Liver (tissue), 9 donors: ENCODE data around the gene EFEMP2. TPM values are rescaled to one million over a fixed set of nuclear protein-coding genes. Genes with fewer than 3 reads are reported as not detected.

Source experiments
- DNase-seq: peaks from one replicate; pipeline ENCODE4 v3.0.0-alpha.2; 2017; ENCODE audit warnings: low spot score
- H3K27ac ChIP-seq, 2 donors: one replicate each; pipeline ENCODE4 v1.7.0; 2013; ENCODE audit warnings: inconsistent platforms in 2 of 2, low read length in 2 of 2, control low read depth in 1 of 2, low read depth in 1 of 2, mild to moderate bottlenecking in 1 of 2
- H3K27me3 ChIP-seq, 4 donors: one replicate each; pipeline versions ENCODE4 v1.6.1 to v1.7.0; 2013; ENCODE audit warnings: low read length in 3 of 4, inconsistent platforms in 1 of 4, mild to moderate bottlenecking in 1 of 4, moderate library complexity in 1 of 4; ENCODE audit not compliant: control insufficient read depth in 4 of 4, insufficient read depth in 4 of 4
- H3K36me3 ChIP-seq, 4 donors: one replicate each; pipeline versions ENCODE4 v1.6.1 to v1.7.0; 2013; ENCODE audit warnings: low read length in 3 of 4, mild to moderate bottlenecking in 3 of 4, low read depth in 1 of 4, moderate library complexity in 1 of 4; ENCODE audit not compliant: control insufficient read depth in 4 of 4, insufficient read depth in 3 of 4
- H3K4me1 ChIP-seq, 4 donors: one replicate each; pipeline versions ENCODE4 v1.6.1 to v1.7.0; 2013; ENCODE audit warnings: low read length in 3 of 4, mild to moderate bottlenecking in 3 of 4, moderate library complexity in 1 of 4; ENCODE audit not compliant: control insufficient read depth in 4 of 4, insufficient read depth in 4 of 4
- H3K4me3 ChIP-seq, 3 donors: one replicate each; pipeline versions ENCODE4 v1.6.1 to v1.7.0; 2013; ENCODE audit warnings: low read length in 3 of 3, control low read depth in 1 of 3, low read depth in 1 of 3, mild to moderate bottlenecking in 1 of 3
- H3K9ac ChIP-seq, 2 donors: one replicate each; pipeline ENCODE4 v1.7.0; 2013; ENCODE audit warnings: low read length in 2 of 2, mild to moderate bottlenecking in 2 of 2, moderate library complexity in 2 of 2, control low read depth in 1 of 2, low read depth in 1 of 2
- H3K9me3 ChIP-seq, 4 donors: one replicate each; pipeline versions ENCODE4 v1.6.1 to v1.7.0; 2013; ENCODE audit warnings: low read length in 3 of 4; ENCODE audit not compliant: control insufficient read depth in 4 of 4
- ATF3 ChIP-seq: IDR thresholded peaks from 2 replicates; pipeline ENCODE4 v1.6.1; 2016; ENCODE audit warnings: antibody characterized with exemption
- FOXA1 ChIP-seq: IDR thresholded peaks from 2 replicates; pipeline ENCODE4 v1.6.1; 2016; ENCODE audit warnings: antibody characterized with exemption
- GABPA ChIP-seq, 2 donors: IDR thresholded peaks in 1 of 2; conservative IDR thresholded peaks in 1 of 2; 2 replicates each; pipeline ENCODE4 v1.6.1; 2016; ENCODE audit warnings: antibody characterized with exemption in 2 of 2, mild to moderate bottlenecking in 1 of 2, moderate library complexity in 1 of 2
- HNF4A ChIP-seq, 2 donors: conservative IDR thresholded peaks; 2 replicates each; pipeline ENCODE4 v1.6.1; 2016; ENCODE audit warnings: antibody characterized with exemption in 2 of 2, mild to moderate bottlenecking in 2 of 2
- HNF4G ChIP-seq: IDR thresholded peaks from 2 replicates; pipeline ENCODE4 v1.6.1; 2016; ENCODE audit warnings: antibody characterized with exemption
- JUND ChIP-seq, 2 donors: IDR thresholded peaks; 2 replicates each; pipeline ENCODE4 v1.6.1; 2016; ENCODE audit warnings: antibody characterized with exemption in 2 of 2
- NR2F2 ChIP-seq: IDR thresholded peaks from 2 replicates; pipeline ENCODE4 v1.6.1; 2016; ENCODE audit warnings: antibody characterized with exemption
- RAD21 ChIP-seq, 2 donors: IDR thresholded peaks; 2 replicates each; pipeline ENCODE4 v1.6.1; 2016; ENCODE audit warnings: antibody characterized with exemption in 2 of 2, mild to moderate bottlenecking in 2 of 2
- REST ChIP-seq: IDR thresholded peaks from 2 replicates; pipeline ENCODE4 v1.6.1; 2016; ENCODE audit warnings: antibody characterized with exemption, mild to moderate bottlenecking
- RXRA ChIP-seq, 2 donors: IDR thresholded peaks; 2 replicates each; pipeline ENCODE4 v1.6.1; 2017 to 2018; ENCODE audit warnings: antibody characterized with exemption in 2 of 2, mild to moderate bottlenecking in 1 of 2
- TAF1 ChIP-seq: conservative IDR thresholded peaks from 2 replicates; pipeline ENCODE4 v1.6.1; 2016; ENCODE audit warnings: antibody characterized with exemption, mild to moderate bottlenecking
- YY1 ChIP-seq: IDR thresholded peaks from 2 replicates; pipeline ENCODE4 v1.6.1; 2016; ENCODE audit warnings: antibody characterized with exemption, mild to moderate bottlenecking
- ZBTB33 ChIP-seq: IDR thresholded peaks from 2 replicates; pipeline ENCODE4 v1.6.1; 2016; ENCODE audit warnings: antibody characterized with exemption
- WGBS: extraction: QIAGEN DNeasy Blood & Tissue Kit; methylation state at CpG from one replicate; pipeline ENCODE4 v1.1.7; 2013; 5-methylcytosine and 5-hydroxymethylcytosine counted together
- polyA plus RNA-seq, 2 donors: library from polyadenylated mRNA; stranded (reverse) in 1 of 2; unstranded in 1 of 2; fragments of 200-250 nt in 1 of 2; fragments of >200 nt in 1 of 2; fragmentation: Nextera tagmentation in 1 of 2; extraction: Ambion mirVana in 1 of 2; gene quantifications; one replicate each; pipeline versions ENCODE4 v1.2.1 to v1.2.3, GENCODE V29; 2013 to 2015
- total RNA-seq, 2 donors: library from RNA; depleted of rRNA; stranded (reverse); fragments of >200 nt; gene quantifications; one replicate each; pipeline ENCODE4 v1.2.3, GENCODE V29; 2014
- TF ChIP-seq, protein P1 (sequence below): IDR thresholded peaks from 2 replicates; pipeline ENCODE4 v1.6.1; 2016; ENCODE audit warnings: antibody characterized with exemption
- TF ChIP-seq, protein P2 (sequence below): fragments of 150-350 bp; IDR thresholded peaks from 2 replicates; pipeline ENCODE4 v1.5.1; 2017; ENCODE audit warnings: improper control_type of control experiment, low read depth, low read length; ENCODE audit not compliant: missing input control
- donor health status: healthy.
- donor health status: healthy.
- donor health status: healthy.
- donor health status: healthy.
- donor health status: healthy.

Gene EFEMP2
- total and polyA plus RNA-seq, 4 donors: 5.0 to 10.7 (median 5.3) TPM

DNA sequence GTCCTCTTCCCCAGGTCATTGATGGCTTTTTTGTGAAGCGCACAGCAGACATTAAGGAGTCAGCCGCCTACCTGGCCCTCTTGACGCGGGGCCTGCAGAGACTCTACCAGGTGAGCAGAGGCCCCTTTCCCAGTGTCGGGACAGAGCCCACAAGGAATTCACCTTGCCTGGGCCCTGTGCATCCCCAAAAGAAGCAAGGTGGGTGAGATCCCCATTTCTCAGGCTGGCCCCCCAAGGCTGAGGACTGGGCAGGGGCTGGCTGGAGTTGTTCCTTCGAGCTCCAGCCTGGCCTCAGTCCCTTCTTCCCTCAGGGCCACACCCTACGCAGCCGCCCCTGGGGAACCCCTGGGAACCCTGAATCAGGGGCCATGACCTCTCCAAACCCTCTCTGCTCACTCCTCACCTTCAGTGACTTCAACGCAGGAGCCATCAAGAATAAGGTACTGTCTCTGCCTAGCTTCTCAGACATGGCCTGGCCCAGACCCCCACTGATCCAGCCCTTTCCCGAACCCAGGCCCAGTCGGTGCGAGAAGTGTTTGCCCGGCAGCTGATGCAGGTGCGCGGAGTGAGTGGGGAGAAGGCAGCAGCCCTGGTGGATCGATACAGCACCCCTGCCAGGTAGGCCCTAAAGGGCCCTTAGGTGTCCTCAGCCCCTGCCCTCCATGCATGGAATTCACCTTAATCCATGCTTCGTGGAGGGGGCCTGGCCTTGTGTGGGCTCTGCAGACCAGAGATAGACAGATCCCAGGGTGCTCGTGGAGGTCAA, 7.7 kb downstream of the EFEMP2 start:
- Histone ChIP-seq H3K27me3 (no peaks in the 10 kb centered on the region), H3K4me1 (peaks cover 9 to 16% (median 13%) of the 10 kb centered on the region in 4 donors), H3K36me3 (peaks cover 16 to 42% (median 23%) of the 10 kb centered on the region in 4 donors), H3K9ac (no peak overlapping the region), H3K27ac (no peak overlapping the region), H3K9me3 (no peaks in the 10 kb centered on the region), H3K4me3 (no peak overlapping the region)
- DNase-seq: no peak
- WGBS: 90% methylated on average over 18 of the region's 18 CpGs
- TF ChIP-seq TAF1 (no peak), RXRA (IDR thresholded peaks at IDR 0.05) (no peak), HNF4G (no peak), REST (no peak), GABPA (IDR thresholded peaks at IDR 0.05 in 1 of 2, conservative IDR thresholded peaks at IDR 0.05 in 1 of 2) (no peak), RAD21 (IDR thresholded peaks at IDR 0.05) (no peak), HNF4A (conservative IDR thresholded peaks at IDR 0.05) (no peak), ZBTB33 (no peak), JUND (IDR thresholded peaks at IDR 0.05) (no peak), NR2F2 (no peak), ATF3 (no peak), FOXA1 (no peak), YY1 (no peak)
- TF ChIP-seq, protein P1, sequence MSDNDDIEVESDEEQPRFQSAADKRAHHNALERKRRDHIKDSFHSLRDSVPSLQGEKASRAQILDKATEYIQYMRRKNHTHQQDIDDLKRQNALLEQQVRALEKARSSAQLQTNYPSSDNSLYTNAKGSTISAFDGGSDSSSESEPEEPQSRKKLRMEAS: no peak
- TF ChIP-seq, protein P2, sequence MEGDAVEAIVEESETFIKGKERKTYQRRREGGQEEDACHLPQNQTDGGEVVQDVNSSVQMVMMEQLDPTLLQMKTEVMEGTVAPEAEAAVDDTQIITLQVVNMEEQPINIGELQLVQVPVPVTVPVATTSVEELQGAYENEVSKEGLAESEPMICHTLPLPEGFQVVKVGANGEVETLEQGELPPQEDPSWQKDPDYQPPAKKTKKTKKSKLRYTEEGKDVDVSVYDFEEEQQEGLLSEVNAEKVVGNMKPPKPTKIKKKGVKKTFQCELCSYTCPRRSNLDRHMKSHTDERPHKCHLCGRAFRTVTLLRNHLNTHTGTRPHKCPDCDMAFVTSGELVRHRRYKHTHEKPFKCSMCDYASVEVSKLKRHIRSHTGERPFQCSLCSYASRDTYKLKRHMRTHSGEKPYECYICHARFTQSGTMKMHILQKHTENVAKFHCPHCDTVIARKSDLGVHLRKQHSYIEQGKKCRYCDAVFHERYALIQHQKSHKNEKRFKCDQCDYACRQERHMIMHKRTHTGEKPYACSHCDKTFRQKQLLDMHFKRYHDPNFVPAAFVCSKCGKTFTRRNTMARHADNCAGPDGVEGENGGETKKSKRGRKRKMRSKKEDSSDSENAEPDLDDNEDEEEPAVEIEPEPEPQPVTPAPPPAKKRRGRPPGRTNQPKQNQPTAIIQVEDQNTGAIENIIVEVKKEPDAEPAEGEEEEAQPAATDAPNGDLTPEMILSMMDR: no peak
